Activated CD4-positive, alpha-beta memory T cell treated with anti-CD3 and anti-CD28 coated beads for 36 hours (primary cell): ENCODE measurements around the gene USP35. TPM values are rescaled to one million over a fixed set of nuclear protein-coding genes. Genes with fewer than 3 reads are reported as not detected.

ENCODE experiments used
- CTCF ChIA-PET: fragments of 350-600 bp; sonication (Branson Sonifier 250); formaldehyde crosslinking; loops from one replicate; lab custom pipeline; 2021; ENCODE audit warnings: antibody characterized with exemption, inconsistent platforms; lab: Charles Lee
- POLR2A ChIA-PET: fragments of 350-600 bp; sonication (Branson Sonifier 250); formaldehyde crosslinking; loops from one replicate; lab custom pipeline; 2021; ENCODE audit warnings: antibody characterized with exemption; lab: Charles Lee
- DNase-seq: peaks from one replicate; pipeline ENCODE4 v3.0.0-alpha.2; 2020
- H3K27ac Mint-ChIP-seq: one replicate; pipeline ENCODE4 v1.8.0; 2021; ENCODE audit warnings: mixed read lengths
- H3K27me3 Mint-ChIP-seq: one replicate; pipeline ENCODE4 v1.8.0; 2021; ENCODE audit warnings: mixed read lengths
- H3K36me3 Mint-ChIP-seq: one replicate; pipeline ENCODE4 v1.8.0; 2021; ENCODE audit warnings: mixed read lengths
- H3K4me1 Mint-ChIP-seq: one replicate; pipeline ENCODE4 v1.8.0; 2021; ENCODE audit warnings: low read depth, mixed read lengths
- H3K4me3 Mint-ChIP-seq: one replicate; pipeline ENCODE4 v1.8.0; 2021; ENCODE audit warnings: mild to moderate bottlenecking, mixed read lengths
- H3K9me3 Mint-ChIP-seq: one replicate; pipeline ENCODE4 v1.8.0; 2021; ENCODE audit warnings: mixed read lengths
- intact Hi-C: fragments of 100-400 bp; cut with micrococcal nuclease; formaldehyde crosslinking; loops from one replicate; pipeline ENCODE4 v1.15.1; 2023
- total RNA-seq, 2 experiments: library from RNA; stranded (reverse); gene quantifications; one replicate each; pipeline ENCODE4 v1.2.3, GENCODE V29; 2021

USP35 gene
- total RNA-seq, 2 experiments from 2014 or later, result 9.3 to 9.6 TPM

DNA sequence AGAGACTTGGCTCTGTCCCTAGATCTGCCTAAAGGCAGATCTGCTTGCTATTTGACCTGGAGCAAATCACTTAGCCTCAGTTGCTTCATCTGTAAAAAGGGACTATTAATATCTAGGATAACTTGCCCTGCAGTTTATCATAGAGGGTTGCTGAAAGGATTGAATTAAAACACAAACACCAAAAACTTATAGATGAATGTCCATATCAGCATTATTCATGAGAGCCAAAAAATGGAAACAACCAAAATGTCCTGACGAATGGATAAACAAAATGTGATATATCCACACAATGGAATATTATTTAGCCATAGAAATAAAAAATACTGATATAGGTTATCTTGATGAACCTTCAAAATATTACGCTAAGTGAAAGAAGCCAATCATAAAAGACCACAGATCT is 67.2 kb downstream of the USP35 start:
- H3K9me3 Mint-ChIP-seq, result no peaks in the 10 kb centered on the region

DNA sequence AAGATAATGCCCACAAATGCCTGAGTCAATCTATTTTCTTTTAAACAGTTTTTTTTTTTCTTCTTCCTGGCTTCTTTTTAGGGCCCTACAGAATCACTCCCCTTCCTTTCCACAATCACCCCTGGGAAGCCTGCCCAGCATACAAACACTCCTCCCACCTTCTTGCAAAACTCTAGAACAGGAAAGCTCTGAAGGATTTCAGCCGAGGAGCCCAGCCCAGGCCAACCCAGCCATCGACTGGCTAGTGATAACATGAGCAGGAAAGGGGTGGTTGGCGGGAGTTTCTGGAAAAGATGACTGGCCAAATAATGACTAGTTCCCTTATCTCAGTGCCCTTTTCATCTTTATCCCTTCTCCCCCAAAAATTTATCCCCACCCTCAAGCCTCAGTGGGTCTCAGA is 68.2 kb downstream of the USP35 start:
- no peaks in the 10 kb centered on the region for H3K9me3 Mint-ChIP-seq
- H3K4me3 Mint-ChIP-seq, result no peak overlapping the region
- H3K27ac Mint-ChIP-seq, result no peak overlapping the region
- intact Hi-C loops, result no loop called here
- CTCF ChIA-PET, result no interaction called here
- no peak for DNase-seq
- no peaks in the 10 kb centered on the region for H3K36me3 Mint-ChIP-seq
- no peaks in the 10 kb centered on the region for H3K4me1 Mint-ChIP-seq
- POLR2A ChIA-PET, result no interaction called here
- H3K27me3 Mint-ChIP-seq, result no peaks in the 10 kb centered on the region

More for the DNA sequence above, 67.2 kb downstream of the USP35 start:
- Mint-ChIP-seq H3K36me3 (no peaks in the 10 kb centered on the region), H3K27me3 (no peaks in the 10 kb centered on the region), H3K4me3 (no peak overlapping the region), H3K4me1 (no peaks in the 10 kb centered on the region), H3K27ac (no peak overlapping the region)
- no peak for DNase-seq
- CTCF ChIA-PET, result no interaction called here
- intact Hi-C loops, result no loop called here
- POLR2A ChIA-PET, result no interaction called here

DNA sequence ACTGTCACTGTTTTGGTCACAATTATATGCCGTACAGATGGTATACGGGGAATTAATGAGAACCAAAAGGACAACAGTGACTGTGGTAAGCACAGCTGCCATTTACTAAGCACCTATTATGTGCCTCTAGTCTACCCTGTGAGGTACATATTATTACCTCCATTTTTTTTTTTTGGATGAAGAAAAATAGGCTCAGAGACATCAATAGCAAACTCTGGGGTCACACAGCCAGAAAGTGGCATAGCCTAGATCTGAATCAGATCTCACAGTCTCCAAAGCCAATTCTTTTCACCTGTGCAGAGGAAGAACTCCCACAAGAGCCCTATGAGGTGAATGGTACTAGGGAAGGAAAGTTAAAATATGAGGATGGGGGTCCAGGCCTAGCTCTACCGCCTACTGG is 68.9 kb downstream of the USP35 start:
- no peak for DNase-seq
- Mint-ChIP-seq H3K36me3 (no peaks in the 10 kb centered on the region), H3K27ac (no peak overlapping the region), H3K4me3 (no peak overlapping the region), H3K27me3 (no peaks in the 10 kb centered on the region), H3K9me3 (no peaks in the 10 kb centered on the region), H3K4me1 (no peaks in the 10 kb centered on the region)
- POLR2A ChIA-PET, result no interaction called here
- intact Hi-C loops, result no loop called here
- CTCF ChIA-PET, result no interaction called here

GRCh38 chr11:78259777-78260487 is 71.2 kb downstream of the USP35 start:
- Mint-ChIP-seq H3K36me3 (no peaks in the 10 kb centered on the region), H3K4me1 (no peaks in the 10 kb centered on the region), H3K4me3 (no peak overlapping the region), H3K9me3 (no peaks in the 10 kb centered on the region), H3K27ac (no peak overlapping the region), H3K27me3 (no peaks in the 10 kb centered on the region)
- ChIA-PET CTCF (interaction anchor here (0.7 kb wide), 1 partner anchor 32 kb away, joined by 3 read pairs; no protein-coding TSS in a partner anchor), POLR2A (no interaction called here)
- intact Hi-C loops, result no loop called here
- DNase-seq, result no peak

GRCh38 chr11:78261367-78261766 is 72.6 kb downstream of the USP35 start:
- Mint-ChIP-seq H3K36me3 (peaks cover 2% of the 10 kb centered on the region), H3K9me3 (no peaks in the 10 kb centered on the region), H3K4me3 (no peak overlapping the region), H3K27ac (no peak overlapping the region), H3K27me3 (no peaks in the 10 kb centered on the region), H3K4me1 (no peaks in the 10 kb centered on the region)
- ChIA-PET CTCF (no interaction called here), POLR2A (no interaction called here)
- intact Hi-C loops, result no loop called here
- no peak for DNase-seq

- ChIA-PET CTCF (no interaction called here), POLR2A (no interaction called here)
- no peaks in the 10 kb centered on the region for H3K27me3 Mint-ChIP-seq
These were observed 73.1 kb downstream of the USP35 start for GRCh38 chr11:78261828-78262227.

DNA sequence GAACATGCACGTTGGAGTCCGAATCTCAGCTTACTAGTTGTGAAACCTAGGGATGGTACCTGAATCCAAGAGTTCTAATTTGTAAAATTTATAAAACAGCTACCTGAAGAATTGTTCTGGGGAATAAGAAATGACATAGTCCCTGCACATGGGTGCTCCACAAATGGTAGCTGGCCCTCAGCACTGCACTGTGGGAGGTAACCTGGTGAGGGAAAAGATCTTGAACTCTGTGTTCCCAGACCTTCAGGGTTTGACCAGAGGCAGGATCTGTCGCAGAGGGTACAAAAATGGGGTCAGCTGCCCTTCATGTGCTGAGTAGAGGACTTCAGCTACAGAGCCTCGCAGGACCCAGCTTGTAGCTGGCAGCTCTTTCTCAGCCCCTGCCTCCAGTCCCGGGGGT is 73.5 kb downstream of the USP35 start:
- Mint-ChIP-seq H3K4me3 (no peak overlapping the region), H3K27ac (no peak overlapping the region), H3K4me1 (no peaks in the 10 kb centered on the region), H3K9me3 (no peaks in the 10 kb centered on the region), H3K36me3 (peaks cover 2% of the 10 kb centered on the region), H3K27me3 (no peaks in the 10 kb centered on the region)
- no peak for DNase-seq
- POLR2A ChIA-PET, result no interaction called here
- CTCF ChIA-PET, result no interaction called here
- intact Hi-C loops, result no loop called here

More at GRCh38 chr11:78261828-78262227, 73.1 kb downstream of the USP35 start:
- DNase-seq, result no peak
- H3K27ac Mint-ChIP-seq, result no peak overlapping the region
- intact Hi-C loops, result no loop called here
- H3K36me3 Mint-ChIP-seq, result peaks cover 2% of the 10 kb centered on the region
- H3K9me3 Mint-ChIP-seq, result no peaks in the 10 kb centered on the region
- H3K4me3 Mint-ChIP-seq, result no peak overlapping the region
- no peaks in the 10 kb centered on the region for H3K4me1 Mint-ChIP-seq

DNA sequence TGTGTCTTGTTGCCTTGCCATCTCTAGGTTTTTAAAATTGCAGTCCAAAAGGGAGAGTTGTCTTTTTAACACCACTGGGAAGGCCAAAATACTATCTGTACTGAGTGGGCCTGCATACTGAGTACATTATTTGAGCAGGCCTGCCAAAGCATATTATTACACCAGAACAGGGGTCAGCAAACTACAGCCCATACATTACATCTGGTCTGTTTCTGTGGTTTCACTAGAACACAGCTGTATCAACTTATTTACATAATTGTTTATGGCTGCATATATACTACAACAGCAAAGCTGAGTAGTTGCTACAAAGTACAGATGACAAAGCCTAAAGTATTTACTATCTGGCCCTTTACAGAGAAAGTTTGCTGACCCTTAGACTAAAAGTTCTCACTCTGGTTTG is 74.0 kb downstream of the USP35 start:
- Mint-ChIP-seq H3K4me3 (no peak overlapping the region), H3K4me1 (no peaks in the 10 kb centered on the region), H3K9me3 (no peaks in the 10 kb centered on the region), H3K27ac (no peak overlapping the region), H3K27me3 (no peaks in the 10 kb centered on the region), H3K36me3 (peaks cover 2% of the 10 kb centered on the region)
- ChIA-PET POLR2A (no interaction called here), CTCF (no interaction called here)
- intact Hi-C loops, result no loop called here
- DNase-seq, result no peak

Other genes starting within 250 kb of the USP35 start
- 10 to 100 TPM; 53.5 to 55.3 TPM for gene INTS4, start 194.3 kb upstream of the USP35 start, total RNA-seq
- gene KCTD14, start 165.6 kb upstream of the USP35 start, total RNA-seq, result under 1 TPM in 1 of 2 experiments, not detected in 1; 0.17 TPM
- gene THRSP, start 125.1 kb upstream of the USP35 start, total RNA-seq, result not detected
- gene NDUFC2, start 109.1 kb upstream of the USP35 start, total RNA-seq, result 100 to 1,000 TPM; 209 to 230 TPM
- gene ALG8, start 49.3 kb upstream of the USP35 start, total RNA-seq, result 10 to 100 TPM; 45.8 to 45.9 TPM
- gene KCTD21, start 293 bp upstream of the USP35 start, total RNA-seq, result 1 to 10 TPM; 7.9 to 8.8 TPM
- gene GAB2, start 228.9 kb downstream of the USP35 start, total RNA-seq, result 10 to 100 TPM in 1 of 2 experiments, 1 to 10 TPM in 1; 8.9 to 11.1 TPM